KMS-11 (cell line): ENCODE data around the gene POLR1G.
A peak's percentile ranks its signal among the peaks of the same experiment; 100 is the strongest.

ENCODE experiments used
- H2AFZ ChIP-seq: fragments of 200-600 bp; sonication (generic); 2 replicates; pipeline ENCODE4 v1.6.1; 2016; ENCODE audit warnings: antibody characterized with exemption, mixed run types, low read depth
- H3K27ac ChIP-seq: fragments of 200-600 bp; sonication (generic); 2 replicates; pipeline ENCODE4 v1.6.1; 2016; ENCODE audit warnings: mild to moderate bottlenecking, mixed run types
- H3K27me3 ChIP-seq: fragments of 200-600 bp; sonication (generic); 2 replicates; pipeline ENCODE4 v1.6.1; 2017; ENCODE audit warnings: mild to moderate bottlenecking, low read depth, mixed run types, moderate library complexity; ENCODE audit not compliant: insufficient read depth
- H3K36me3 ChIP-seq: fragments of 200-600 bp; sonication (generic); 2 replicates; pipeline ENCODE4 v1.6.1; 2017; ENCODE audit warnings: mild to moderate bottlenecking, mixed run types; ENCODE audit not compliant: insufficient read depth
- H3K4me1 ChIP-seq: fragments of 200-600 bp; sonication (generic); 2 replicates; pipeline ENCODE4 v1.6.1; 2016; ENCODE audit warnings: mild to moderate bottlenecking, low read depth, mixed run types; ENCODE audit not compliant: poor library complexity, severe bottlenecking
- H3K4me2 ChIP-seq: fragments of 200-600 bp; sonication (generic); 2 replicates; pipeline ENCODE4 v1.7.0; 2016; ENCODE audit warnings: mild to moderate bottlenecking, mixed run types
- H3K4me3 ChIP-seq: fragments of 200-600 bp; sonication (generic); IDR thresholded peaks from 2 replicates; pipeline ENCODE4 v1.6.1; 2017; ENCODE audit warnings: low read depth, low read length, mixed read lengths; ENCODE audit not compliant: insufficient read depth
- H3K79me2 ChIP-seq: fragments of 200-600 bp; sonication (generic); 2 replicates; pipeline ENCODE4 v1.6.1; 2016; ENCODE audit warnings: low read depth, mixed run types; ENCODE audit not compliant: insufficient read depth
- H3K9ac ChIP-seq: fragments of 200-600 bp; sonication (generic); 2 replicates; pipeline ENCODE4 v1.6.1; 2016; ENCODE audit warnings: mild to moderate bottlenecking, mixed run types
- H4K20me1 ChIP-seq: fragments of 200-600 bp; sonication (generic); 2 replicates; pipeline ENCODE4 v1.6.1; 2016; ENCODE audit warnings: mild to moderate bottlenecking, mixed run types; ENCODE audit not compliant: insufficient read depth
- TF ChIP-seq, protein P1 (sequence below): fragments of 200-600 bp; sonication (generic); conservative IDR thresholded peaks from 2 replicates; pipeline ENCODE4 v1.6.1; 2017; ENCODE audit warnings: low read depth, mild to moderate bottlenecking, antibody characterized with exemption, low read length, moderate library complexity, mixed read lengths

POLR1G gene

DNA sequence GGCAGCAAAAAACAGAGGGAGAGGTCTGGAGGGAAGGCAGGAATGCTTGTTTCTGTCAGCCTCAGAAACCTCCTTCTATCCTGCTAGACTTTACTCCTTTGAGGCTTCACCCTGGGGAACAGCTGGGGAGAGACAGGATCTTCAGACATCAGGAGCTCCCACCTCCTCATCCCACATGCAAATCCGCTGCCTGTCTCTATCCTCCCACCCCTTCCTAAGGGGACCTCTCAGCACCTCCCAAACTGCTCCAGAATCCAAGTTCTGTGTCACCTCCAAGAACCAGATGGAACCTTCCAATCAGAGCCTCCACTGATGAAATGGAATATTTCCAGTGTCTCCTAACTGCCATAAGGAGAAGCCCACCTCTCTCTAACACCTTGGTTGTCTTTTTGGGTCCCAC is 26.3 kb upstream of the POLR1G start:
- no peak overlapping the region for H3K4me3 ChIP-seq
- no peak overlapping the region for H3K27ac ChIP-seq
- H3K27me3 ChIP-seq: no peaks in the 10 kb centered on the region
- peaks cover 5% of the 10 kb centered on the region for H3K4me1 ChIP-seq
- no peak overlapping the region for H3K4me2 ChIP-seq
- no peak overlapping the region for H3K9ac ChIP-seq
- no peak overlapping the region for H2AFZ ChIP-seq
- no peaks in the 10 kb centered on the region for H3K36me3 ChIP-seq
- no peaks in the 10 kb centered on the region for H4K20me1 ChIP-seq
- TF ChIP-seq, protein P1, sequence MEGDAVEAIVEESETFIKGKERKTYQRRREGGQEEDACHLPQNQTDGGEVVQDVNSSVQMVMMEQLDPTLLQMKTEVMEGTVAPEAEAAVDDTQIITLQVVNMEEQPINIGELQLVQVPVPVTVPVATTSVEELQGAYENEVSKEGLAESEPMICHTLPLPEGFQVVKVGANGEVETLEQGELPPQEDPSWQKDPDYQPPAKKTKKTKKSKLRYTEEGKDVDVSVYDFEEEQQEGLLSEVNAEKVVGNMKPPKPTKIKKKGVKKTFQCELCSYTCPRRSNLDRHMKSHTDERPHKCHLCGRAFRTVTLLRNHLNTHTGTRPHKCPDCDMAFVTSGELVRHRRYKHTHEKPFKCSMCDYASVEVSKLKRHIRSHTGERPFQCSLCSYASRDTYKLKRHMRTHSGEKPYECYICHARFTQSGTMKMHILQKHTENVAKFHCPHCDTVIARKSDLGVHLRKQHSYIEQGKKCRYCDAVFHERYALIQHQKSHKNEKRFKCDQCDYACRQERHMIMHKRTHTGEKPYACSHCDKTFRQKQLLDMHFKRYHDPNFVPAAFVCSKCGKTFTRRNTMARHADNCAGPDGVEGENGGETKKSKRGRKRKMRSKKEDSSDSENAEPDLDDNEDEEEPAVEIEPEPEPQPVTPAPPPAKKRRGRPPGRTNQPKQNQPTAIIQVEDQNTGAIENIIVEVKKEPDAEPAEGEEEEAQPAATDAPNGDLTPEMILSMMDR: no peak
- no peaks in the 10 kb centered on the region for H3K79me2 ChIP-seq

DNA sequence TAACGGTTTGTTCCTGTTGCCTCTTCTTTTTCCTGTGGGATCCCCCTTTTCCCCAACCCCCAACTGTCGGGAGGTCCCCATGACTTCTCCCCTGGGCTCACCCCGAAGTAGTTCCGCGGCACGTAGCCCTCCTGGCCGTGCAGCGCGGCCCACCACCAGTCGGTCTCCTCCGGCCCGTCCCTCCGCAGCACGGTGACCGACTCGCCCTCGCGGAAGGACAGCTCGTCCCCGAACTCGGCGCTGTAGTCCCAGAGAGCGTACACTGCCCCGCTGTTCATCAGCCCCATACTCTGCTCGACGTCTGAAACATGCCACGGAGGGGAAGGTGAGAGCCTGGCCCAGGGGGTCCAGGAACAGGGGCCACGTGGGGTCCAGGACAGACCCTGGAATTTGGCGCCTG is 24.0 kb upstream of the POLR1G start:
- Histone ChIP-seq H4K20me1 (no peaks in the 10 kb centered on the region), H3K36me3 (no peaks in the 10 kb centered on the region), H3K4me3 (no peak overlapping the region), H3K27me3 (no peaks in the 10 kb centered on the region), H3K27ac (no peak overlapping the region), H3K79me2 (no peaks in the 10 kb centered on the region), H2AFZ (no peak overlapping the region), H3K4me2 (no peak overlapping the region), H3K9ac (no peak overlapping the region), H3K4me1 (no peaks in the 10 kb centered on the region)
- TF ChIP-seq, protein P1: no peak

DNA sequence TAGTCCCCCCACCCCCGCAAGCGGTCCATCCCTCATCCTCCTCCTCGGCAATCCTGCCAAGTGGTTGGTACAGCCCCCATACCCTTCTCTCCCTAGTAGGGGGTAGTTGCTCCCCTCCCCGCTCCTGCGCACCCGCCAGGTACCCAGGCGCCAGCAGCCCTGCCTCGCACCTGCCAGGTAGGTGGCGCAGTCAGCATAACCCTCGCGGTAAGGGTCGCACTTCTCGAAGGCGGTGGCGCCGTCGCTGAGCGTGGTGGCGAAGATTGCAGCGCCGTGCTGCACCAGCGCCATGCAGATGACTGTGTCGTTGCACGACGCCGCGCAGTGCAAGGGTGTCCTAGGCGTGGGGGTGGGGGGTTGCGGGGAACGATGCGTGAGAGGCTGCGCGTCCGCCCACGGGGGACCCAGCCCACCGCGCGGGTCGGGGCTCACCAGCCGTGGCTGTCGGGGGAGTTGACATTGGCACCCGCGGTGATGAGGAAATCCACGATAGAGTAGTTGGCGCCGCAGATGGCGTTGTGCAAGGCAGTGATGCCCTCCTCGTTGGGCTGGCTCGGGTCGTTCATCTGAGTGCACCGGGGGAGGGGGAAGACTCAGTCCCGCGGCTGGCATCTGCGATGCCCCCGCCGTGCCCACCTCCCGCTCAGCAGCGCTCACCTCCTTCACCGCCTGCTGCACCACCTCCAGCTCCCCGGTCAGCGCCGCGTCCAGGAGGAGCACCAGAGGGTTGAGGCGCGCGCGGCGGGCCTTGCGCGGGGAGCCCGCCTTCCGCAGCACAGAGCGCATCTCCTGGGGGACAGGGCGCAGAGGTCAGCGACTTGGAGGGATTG is 20.8 kb upstream of the POLR1G start:
- Histone ChIP-seq H3K27me3 (no peaks in the 10 kb centered on the region), H2AFZ (no peak overlapping the region), H4K20me1 (no peaks in the 10 kb centered on the region), H3K4me3 (no peak overlapping the region), H3K79me2 (no peaks in the 10 kb centered on the region), H3K9ac (no peak overlapping the region), H3K4me1 (no peaks in the 10 kb centered on the region), H3K4me2 (no peak overlapping the region), H3K27ac (no peak overlapping the region), H3K36me3 (no peaks in the 10 kb centered on the region)
- TF ChIP-seq, protein P1: no peak

DNA sequence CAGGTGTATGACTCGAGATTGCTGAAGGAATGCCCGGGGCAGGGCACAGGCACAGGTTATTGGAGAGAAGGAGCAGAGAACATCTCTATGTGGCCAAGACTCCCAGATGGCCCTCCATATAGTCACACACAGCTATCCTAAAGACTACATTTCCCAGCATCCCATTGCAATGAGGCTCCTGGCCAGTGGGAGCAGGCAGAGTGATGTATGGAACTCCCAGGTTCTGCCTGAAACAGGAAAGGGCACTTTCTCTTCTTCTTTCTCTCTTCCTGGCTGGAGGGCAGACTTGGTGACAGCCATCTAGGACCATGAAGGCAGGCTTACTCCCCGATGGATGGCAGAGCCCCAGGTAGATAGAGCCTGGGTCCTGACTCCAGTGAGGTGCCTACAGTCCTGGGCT is 15.1 kb upstream of the POLR1G start:
- Histone ChIP-seq H3K36me3 (no peaks in the 10 kb centered on the region), H3K4me1 (peaks cover 11% of the 10 kb centered on the region), H3K9ac (no peak overlapping the region), H3K79me2 (no peaks in the 10 kb centered on the region), H2AFZ (peak overlapping the region; percentile 27; the same call in 1 of the 2 replicates), H3K27ac (no peak overlapping the region), H3K4me3 (no peak overlapping the region), H4K20me1 (no peaks in the 10 kb centered on the region), H3K27me3 (no peaks in the 10 kb centered on the region), H3K4me2 (peak overlapping the region; percentile 2; the same call in 1 of the 2 replicates)
- TF ChIP-seq, protein P1: no peak
